HG02759 (cell line): ENCODE data around the gene DGKD.

Experiments used
- ATAC-seq: cut with Tn5 transposase; IDR thresholded peaks from one replicate; pipeline ENCODE4 v1.9.1; 2021; ENCODE audit warnings: mild to moderate bottlenecking, moderate library complexity; ENCODE audit not compliant: unreplicated experiment

DGKD gene

GRCh38 chr2:233411162-233411561 is 56.9 kb downstream of the DGKD start:
- ATAC-seq = no peak

GRCh38 chr2:233412405-233412804 is 58.1 kb downstream of the DGKD start:
- ATAC-seq = no peak

- ATAC-seq = no peak
Observed at GRCh38 chr2:233413046-233413445, 58.8 kb downstream of the DGKD start.

- no peak for ATAC-seq
Observed at GRCh38 chr2:233413559-233414272, 59.4 kb downstream of the DGKD start.

GRCh38 chr2:233414273-233414654 is 60.0 kb downstream of the DGKD start:
- ATAC-seq = no peak

- no peak for ATAC-seq
Observed at GRCh38 chr2:233414777-233415570, 60.7 kb downstream of the DGKD start.

- no peak for ATAC-seq
Observed at GRCh38 chr2:233416199-233416598, 61.9 kb downstream of the DGKD start.

- no peak for ATAC-seq
Observed at GRCh38 chr2:233416706-233417105, 62.4 kb downstream of the DGKD start.

- ATAC-seq = no peak
Observed at GRCh38 chr2:233417282-233417681, 63.0 kb downstream of the DGKD start.

GRCh38 chr2:233418052-233418760 is 63.9 kb downstream of the DGKD start:
- no peak for ATAC-seq

- ATAC-seq = peak; percentile 51
Observed at GRCh38 chr2:233418761-233419546, 64.7 kb downstream of the DGKD start.

- ATAC-seq = no peak
Observed at GRCh38 chr2:233419602-233420391, 65.5 kb downstream of the DGKD start.

- ATAC-seq = no peak
Observed at GRCh38 chr2:233421091-233421816, 67.0 kb downstream of the DGKD start.

- peak; percentile 70 for ATAC-seq
Observed at GRCh38 chr2:233422050-233422639, 67.9 kb downstream of the DGKD start.

- no peak for ATAC-seq
Observed at GRCh38 chr2:233422649-233423551, 68.6 kb downstream of the DGKD start.

GRCh38 chr2:233423552-233423860 is 69.2 kb downstream of the DGKD start:
- no peak for ATAC-seq

GRCh38 chr2:233424154-233424951 is 70.1 kb downstream of the DGKD start:
- ATAC-seq = no peak
